ENCODE data around the gene ATP6V1D.

GRCh38 chr14:67389811-67390534, 30.4 kb upstream of the ATP6V1D start:
- TF ChIP-seq, protein P1, sequence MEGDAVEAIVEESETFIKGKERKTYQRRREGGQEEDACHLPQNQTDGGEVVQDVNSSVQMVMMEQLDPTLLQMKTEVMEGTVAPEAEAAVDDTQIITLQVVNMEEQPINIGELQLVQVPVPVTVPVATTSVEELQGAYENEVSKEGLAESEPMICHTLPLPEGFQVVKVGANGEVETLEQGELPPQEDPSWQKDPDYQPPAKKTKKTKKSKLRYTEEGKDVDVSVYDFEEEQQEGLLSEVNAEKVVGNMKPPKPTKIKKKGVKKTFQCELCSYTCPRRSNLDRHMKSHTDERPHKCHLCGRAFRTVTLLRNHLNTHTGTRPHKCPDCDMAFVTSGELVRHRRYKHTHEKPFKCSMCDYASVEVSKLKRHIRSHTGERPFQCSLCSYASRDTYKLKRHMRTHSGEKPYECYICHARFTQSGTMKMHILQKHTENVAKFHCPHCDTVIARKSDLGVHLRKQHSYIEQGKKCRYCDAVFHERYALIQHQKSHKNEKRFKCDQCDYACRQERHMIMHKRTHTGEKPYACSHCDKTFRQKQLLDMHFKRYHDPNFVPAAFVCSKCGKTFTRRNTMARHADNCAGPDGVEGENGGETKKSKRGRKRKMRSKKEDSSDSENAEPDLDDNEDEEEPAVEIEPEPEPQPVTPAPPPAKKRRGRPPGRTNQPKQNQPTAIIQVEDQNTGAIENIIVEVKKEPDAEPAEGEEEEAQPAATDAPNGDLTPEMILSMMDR (conservative IDR thresholded peaks at IDR 0.05; ENCODE audit: low read depth in 2 of 2), result peak in 1 of 2 experiments; percentile 52; a peak in 2 of 4 replicates
- TF ChIP-seq POLR2AphosphoS5 (IDR thresholded peaks at IDR 0.05; ENCODE audit: low read depth) (no peak), REST (IDR thresholded peaks at IDR 0.05; ENCODE audit: unreplicated experiment) (no peak), EZH2 (IDR thresholded peaks at IDR 0.05; ENCODE audit: low read depth, unreplicated experiment) (no peak)

Data from GM23338 (cell line).